Measurements from ENCODE around the gene SPTB.
"Not testable (repeated sequence)": the region's sequence is repeated elsewhere in the genome, so short reads cannot be mapped to it uniquely, and the experiment has no call there.

Gene SPTB

GRCh38 chr14:64806202-64806861 is 73.4 kb downstream of the SPTB start:
- H3K4me3 ChIP-seq (ENCODE audit: low read length) = no peak overlapping the region

GRCh38 chr14:64805646-64806045 is 74.1 kb downstream of the SPTB start:
- H3K4me3 ChIP-seq (ENCODE audit: low read length) = not testable (repeated sequence)

More at GRCh38 chr14:64806202-64806861, 73.4 kb downstream of the SPTB start:
- TF ChIP-seq ZNF274 (IDR thresholded peaks at IDR 0.05; ENCODE audit: low read depth, low read length) = no peak

- no peak overlapping the region for H3K4me3 ChIP-seq (ENCODE audit: low read length)
- TF ChIP-seq ZNF274 (IDR thresholded peaks at IDR 0.05; ENCODE audit: low read depth, low read length) = no peak
Observed at GRCh38 chr14:64804754-64805260, 74.9 kb downstream of the SPTB start.

- no peak for TF ChIP-seq ZNF274 (IDR thresholded peaks at IDR 0.05; ENCODE audit: low read depth, low read length)
- H3K4me3 ChIP-seq (ENCODE audit: low read length) = no peak overlapping the region
Observed at GRCh38 chr14:64801800-64802199, 77.9 kb downstream of the SPTB start.

GRCh38 chr14:64801046-64801445 is 78.7 kb downstream of the SPTB start:
- H3K4me3 ChIP-seq (ENCODE audit: low read length) = no peak overlapping the region
- no peak for TF ChIP-seq ZNF274 (IDR thresholded peaks at IDR 0.05; ENCODE audit: low read depth, low read length)

GRCh38 chr14:64800000-64800399 is 79.7 kb downstream of the SPTB start:
- no peak for TF ChIP-seq ZNF274 (IDR thresholded peaks at IDR 0.05; ENCODE audit: low read depth, low read length)
- H3K4me3 ChIP-seq (ENCODE audit: low read length) = no peak overlapping the region

- H3K4me3 ChIP-seq (ENCODE audit: low read length) = no peak overlapping the region
- no peak for TF ChIP-seq ZNF274 (IDR thresholded peaks at IDR 0.05; ENCODE audit: low read depth, low read length)
Observed at GRCh38 chr14:64799555-64799954, 80.2 kb downstream of the SPTB start.

- TF ChIP-seq ZNF274 (IDR thresholded peaks at IDR 0.05; ENCODE audit: low read depth, low read length) = no peak
- no peak overlapping the region for H3K4me3 ChIP-seq (ENCODE audit: low read length)
Observed at GRCh38 chr14:64796369-64796768, 83.3 kb downstream of the SPTB start.

GRCh38 chr14:64795921-64796320 is 83.8 kb downstream of the SPTB start:
- H3K4me3 ChIP-seq (ENCODE audit: low read length) = no peak overlapping the region
- TF ChIP-seq ZNF274 (IDR thresholded peaks at IDR 0.05; ENCODE audit: low read depth, low read length) = no peak

GRCh38 chr14:64795211-64795610 is 84.5 kb downstream of the SPTB start:
- H3K4me3 ChIP-seq (ENCODE audit: low read length) = no peak overlapping the region
- TF ChIP-seq ZNF274 (IDR thresholded peaks at IDR 0.05; ENCODE audit: low read depth, low read length) = no peak

GRCh38 chr14:64792871-64793560 is 86.7 kb downstream of the SPTB start:
- no peak for TF ChIP-seq ZNF274 (IDR thresholded peaks at IDR 0.05; ENCODE audit: low read depth, low read length)
- no peak overlapping the region for H3K4me3 ChIP-seq (ENCODE audit: low read length)

- no peak for TF ChIP-seq ZNF274 (IDR thresholded peaks at IDR 0.05; ENCODE audit: low read depth, low read length)
Observed at GRCh38 chr14:64792231-64792630, 87.5 kb downstream of the SPTB start.

GRCh38 chr14:64790478-64790877 is 89.2 kb downstream of the SPTB start:
- H3K4me3 ChIP-seq (ENCODE audit: low read length) = no peak overlapping the region
- no peak for TF ChIP-seq ZNF274 (IDR thresholded peaks at IDR 0.05; ENCODE audit: low read depth, low read length)

More at GRCh38 chr14:64792231-64792630, 87.5 kb downstream of the SPTB start:
- H3K4me3 ChIP-seq (ENCODE audit: low read length) = no peak overlapping the region

- no peak overlapping the region for H3K4me3 ChIP-seq (ENCODE audit: low read length)
- TF ChIP-seq ZNF274 (IDR thresholded peaks at IDR 0.05; ENCODE audit: low read depth, low read length) = no peak
Observed at GRCh38 chr14:64789696-64790095, 90.0 kb downstream of the SPTB start.

- H3K4me3 ChIP-seq (ENCODE audit: low read length) = no peak overlapping the region
- no peak for TF ChIP-seq ZNF274 (IDR thresholded peaks at IDR 0.05; ENCODE audit: low read depth, low read length)
Observed at GRCh38 chr14:64788706-64789105, 91.0 kb downstream of the SPTB start.
